ENCODE measurements around the gene KDM4B. TPM values are rescaled to one million over a fixed set of nuclear protein-coding genes. Genes with fewer than 3 reads are reported as not detected.
"Not testable (repeated sequence)": the region's sequence is repeated elsewhere in the genome, so short reads cannot be mapped to it uniquely, and the experiment has no call there.

Gene KDM4B
- total RNA-seq, 2 donors from 2014 or later, result 33.8 to 83.5 TPM

GRCh38 chr19:5023128-5023571, 54.2 kb downstream of the KDM4B start:
- no peaks in the 10 kb centered on the region for H3K36me3 Mint-ChIP-seq (ENCODE audit: low read depth)
- H3K9me3 Mint-ChIP-seq, result no peaks in the 10 kb centered on the region
- H3K4me3 Mint-ChIP-seq, result no peak overlapping the region
- no peak for ATAC-seq (replicated peaks)
- no peaks in the 10 kb centered on the region for H3K27me3 Mint-ChIP-seq
- no peaks in the 10 kb centered on the region for H3K4me1 Mint-ChIP-seq
- H3K27ac Mint-ChIP-seq, result peak overlapping the region; percentile 56

- no peak for ATAC-seq (replicated peaks)
- Mint-ChIP-seq H3K4me1 (peaks cover 7% of the 10 kb centered on the region), H3K4me3 (no peak overlapping the region), H3K9me3 (no peaks in the 10 kb centered on the region), H3K27ac (no peak overlapping the region), H3K27me3 (no peaks in the 10 kb centered on the region), H3K36me3 (ENCODE audit: low read depth) (no peaks in the 10 kb centered on the region)
Measured at GRCh38 chr19:5024282-5024681, 55.4 kb downstream of the KDM4B start.

- no peak for ATAC-seq (replicated peaks)
- Mint-ChIP-seq H3K4me1 (peaks cover 7% of the 10 kb centered on the region), H3K36me3 (ENCODE audit: low read depth) (no peaks in the 10 kb centered on the region), H3K27me3 (no peaks in the 10 kb centered on the region), H3K9me3 (no peaks in the 10 kb centered on the region), H3K4me3 (no peak overlapping the region), H3K27ac (no peak overlapping the region)
Measured at GRCh38 chr19:5025027-5025426, 56.1 kb downstream of the KDM4B start.

GRCh38 chr19:5026706-5027273, 57.9 kb downstream of the KDM4B start:
- H3K9me3 Mint-ChIP-seq, result no peaks in the 10 kb centered on the region
- H3K36me3 Mint-ChIP-seq (ENCODE audit: low read depth), result no peaks in the 10 kb centered on the region
- H3K4me3 Mint-ChIP-seq, result no peak overlapping the region
- no peaks in the 10 kb centered on the region for H3K27me3 Mint-ChIP-seq
- no peak for ATAC-seq (replicated peaks)
- peaks cover 7% of the 10 kb centered on the region for H3K4me1 Mint-ChIP-seq
- H3K27ac Mint-ChIP-seq, result no peak overlapping the region

GRCh38 chr19:5028229-5028886, 59.4 kb downstream of the KDM4B start:
- Mint-ChIP-seq H3K36me3 (ENCODE audit: low read depth) (peaks cover under 1% of the 10 kb centered on the region), H3K27ac (no peak overlapping the region), H3K27me3 (no peaks in the 10 kb centered on the region), H3K4me3 (no peak overlapping the region), H3K9me3 (no peaks in the 10 kb centered on the region), H3K4me1 (peaks cover 7% of the 10 kb centered on the region)
- ATAC-seq (replicated peaks), result no peak

GRCh38 chr19:5029596-5029995, 60.7 kb downstream of the KDM4B start:
- peak; percentile 52 for ATAC-seq (replicated peaks)

GRCh38 chr19:5030136-5030820, 61.4 kb downstream of the KDM4B start:
- Mint-ChIP-seq H3K27me3 (no peaks in the 10 kb centered on the region), H3K4me1 (peaks cover 7% of the 10 kb centered on the region), H3K9me3 (no peaks in the 10 kb centered on the region), H3K27ac (no peak overlapping the region), H3K4me3 (no peak overlapping the region), H3K36me3 (ENCODE audit: low read depth) (peaks cover 19% of the 10 kb centered on the region)
- no peak for ATAC-seq (replicated peaks)

More at GRCh38 chr19:5029596-5029995, 60.7 kb downstream of the KDM4B start:
- H3K36me3 Mint-ChIP-seq (ENCODE audit: low read depth), result peaks cover 13% of the 10 kb centered on the region
- H3K4me3 Mint-ChIP-seq, H3K27ac Mint-ChIP-seq, H3K27me3 Mint-ChIP-seq, H3K4me1 Mint-ChIP-seq, H3K9me3 Mint-ChIP-seq: not testable (repeated sequence)

GRCh38 chr19:5030822-5031221, 61.9 kb downstream of the KDM4B start:
- H3K4me1 Mint-ChIP-seq, result peaks cover 7% of the 10 kb centered on the region
- ATAC-seq (replicated peaks), result peak; percentile 6
- no peaks in the 10 kb centered on the region for H3K27me3 Mint-ChIP-seq
- no peak overlapping the region for H3K4me3 Mint-ChIP-seq
- no peaks in the 10 kb centered on the region for H3K9me3 Mint-ChIP-seq
- no peak overlapping the region for H3K27ac Mint-ChIP-seq
- peaks cover 20% of the 10 kb centered on the region for H3K36me3 Mint-ChIP-seq (ENCODE audit: low read depth)

GRCh38 chr19:5031231-5032100, 62.6 kb downstream of the KDM4B start:
- peaks cover 20% of the 10 kb centered on the region for H3K36me3 Mint-ChIP-seq (ENCODE audit: low read depth)
- H3K4me1 Mint-ChIP-seq, result peaks cover 7% of the 10 kb centered on the region
- no peaks in the 10 kb centered on the region for H3K27me3 Mint-ChIP-seq
- H3K27ac Mint-ChIP-seq, result no peak overlapping the region
- no peak overlapping the region for H3K4me3 Mint-ChIP-seq
- peak; percentile 88 for ATAC-seq (replicated peaks)
- no peaks in the 10 kb centered on the region for H3K9me3 Mint-ChIP-seq

- Mint-ChIP-seq H3K4me3 (no peak overlapping the region), H3K4me1 (peaks cover 7% of the 10 kb centered on the region)
Measured at GRCh38 chr19:5032101-5032967, 63.4 kb downstream of the KDM4B start.

GRCh38 chr19:5035105-5035761, 66.3 kb downstream of the KDM4B start:
- H3K36me3 Mint-ChIP-seq (ENCODE audit: low read depth), result peaks cover 20% of the 10 kb centered on the region
- no peak overlapping the region for H3K4me3 Mint-ChIP-seq
- H3K4me1 Mint-ChIP-seq, result no peaks in the 10 kb centered on the region
- no peak overlapping the region for H3K27ac Mint-ChIP-seq
- H3K27me3 Mint-ChIP-seq, result no peaks in the 10 kb centered on the region
- ATAC-seq (replicated peaks), result no peak
- H3K9me3 Mint-ChIP-seq, result no peaks in the 10 kb centered on the region

More at GRCh38 chr19:5032101-5032967, 63.4 kb downstream of the KDM4B start:
- Mint-ChIP-seq H3K27ac (no peak overlapping the region), H3K9me3 (no peaks in the 10 kb centered on the region), H3K27me3 (no peaks in the 10 kb centered on the region), H3K36me3 (ENCODE audit: low read depth) (peaks cover 20% of the 10 kb centered on the region)
- ATAC-seq (replicated peaks), result no peak

GRCh38 chr19:5035793-5036697, 67.1 kb downstream of the KDM4B start:
- Mint-ChIP-seq H3K36me3 (ENCODE audit: low read depth) (peaks cover 20% of the 10 kb centered on the region), H3K4me1 (no peaks in the 10 kb centered on the region), H3K9me3 (no peaks in the 10 kb centered on the region), H3K27ac (no peak overlapping the region), H3K27me3 (no peaks in the 10 kb centered on the region), H3K4me3 (no peak overlapping the region)
- ATAC-seq (replicated peaks), result no peak

All from activated T-helper 17 cell treated with anti-CD3 and anti-CD28 coated beads, Interleukin-2, amount 50 U/mL, for 72 hours (primary cell).